Glomerular endothelial cell (primary cell): ENCODE results near the gene SDK1. TPM values are rescaled to one million over a fixed set of nuclear protein-coding genes. Genes with fewer than 3 reads are reported as not detected.

Source experiments
- DNase-seq: peaks from one replicate; pipeline ENCODE4 v3.0.0-alpha.2; 2011; ENCODE audit warnings: low read depth, low spot score; ENCODE audit errors: extremely low read depth
- total RNA-seq: library from RNA; depleted of rRNA; stranded (reverse); fragments of >200 nt; gene quantifications from 2 replicates; pipeline ENCODE4 v1.2.3, GENCODE V29; 2015

SDK1 gene
- total RNA-seq, 1 donor from 2014 or later, result 2.3 TPM

GRCh38 chr7:4268040-4268965, 967.3 kb downstream of the SDK1 start:
- no peak for DNase-seq

DNA sequence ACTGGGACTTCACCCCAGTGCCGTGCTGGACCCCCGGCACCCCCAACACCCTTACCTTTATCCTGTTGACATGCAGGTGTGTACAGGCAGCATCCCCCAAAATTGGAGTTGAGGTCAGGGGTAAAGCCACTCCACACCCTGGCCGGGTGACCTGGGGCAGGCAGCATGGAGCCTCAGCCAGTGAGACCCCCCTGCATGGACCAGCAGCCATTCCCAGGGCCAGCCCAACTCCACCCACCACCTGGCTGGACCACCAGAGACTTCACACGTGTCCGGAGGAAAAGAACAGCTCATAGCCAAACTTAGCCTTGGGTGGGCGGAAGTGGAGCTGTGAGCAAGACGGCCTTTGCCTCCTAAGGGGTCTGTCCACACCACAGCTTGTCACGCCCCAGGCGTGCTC, 968.0 kb downstream of the SDK1 start:
- DNase-seq, result no peak

DNA sequence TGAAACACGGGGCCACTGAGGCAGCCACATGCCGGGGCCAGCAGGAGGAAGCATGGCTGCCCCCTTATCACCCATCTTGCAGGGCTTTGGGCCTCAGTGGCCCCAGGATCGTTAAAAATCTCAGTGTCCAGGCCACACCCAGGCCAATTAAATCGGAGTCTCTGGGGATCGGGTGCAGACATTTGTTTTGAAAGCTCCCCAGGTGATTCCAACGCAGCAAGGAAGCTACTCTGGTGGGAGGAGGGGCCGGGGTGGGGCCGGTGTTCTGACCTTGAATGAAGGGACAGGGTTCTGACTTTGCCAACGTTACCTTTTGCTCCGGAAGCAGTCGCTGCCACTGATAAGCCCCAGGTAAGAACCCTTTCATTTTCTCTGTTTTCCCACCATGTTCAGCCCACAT, 968.7 kb downstream of the SDK1 start:
- no peak for DNase-seq

GRCh38 chr7:4270268-4270667, 969.2 kb downstream of the SDK1 start:
- no peak for DNase-seq

GRCh38 chr7:4270941-4271715, 970.1 kb downstream of the SDK1 start:
- no peak for DNase-seq

- no peak for DNase-seq
These were observed 970.6 kb downstream of the SDK1 start for GRCh38 chr7:4271716-4272015.

DNA sequence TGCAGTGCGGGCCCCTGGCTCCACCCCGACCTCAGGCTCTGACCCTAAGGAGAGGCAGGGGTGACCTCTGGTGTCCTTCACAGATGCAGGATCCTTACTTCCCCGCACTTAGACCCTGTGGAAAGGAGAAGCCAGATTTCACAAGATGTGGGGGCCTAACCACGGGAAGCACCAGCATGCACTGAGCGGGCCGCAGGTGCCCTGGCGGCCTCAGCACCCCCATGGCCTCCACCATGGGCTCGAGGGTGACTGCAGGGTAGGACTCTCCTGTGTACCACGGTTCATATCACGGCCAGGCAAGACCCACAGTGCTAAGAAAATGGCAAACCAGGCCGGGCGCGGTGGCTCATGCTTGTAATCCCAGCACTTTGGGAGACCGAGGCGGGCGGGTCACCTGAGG, 971.1 kb downstream of the SDK1 start:
- DNase-seq, result no peak

GRCh38 chr7:4273566-4274230, 972.6 kb downstream of the SDK1 start:
- DNase-seq, result no peak

DNA sequence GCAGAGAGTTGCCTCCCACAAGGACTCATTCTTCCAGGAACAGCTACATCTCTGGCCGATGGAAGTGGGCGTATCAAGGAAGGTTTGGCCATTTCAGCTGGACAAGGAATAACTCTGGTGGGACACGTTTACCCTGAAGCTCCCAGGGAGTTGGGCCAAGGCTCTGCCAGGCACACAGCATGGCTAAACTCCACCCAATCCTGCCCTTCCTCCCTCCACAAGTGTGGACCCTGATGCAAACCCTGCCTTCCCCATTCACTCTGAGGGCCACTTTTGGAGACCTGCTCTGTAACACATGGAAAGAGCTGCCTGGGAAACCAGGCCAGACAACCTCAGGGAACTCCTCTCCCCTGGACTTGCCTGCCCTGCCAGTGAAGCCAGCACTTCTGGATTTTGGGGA, 973.2 kb downstream of the SDK1 start:
- no peak for DNase-seq

DNA sequence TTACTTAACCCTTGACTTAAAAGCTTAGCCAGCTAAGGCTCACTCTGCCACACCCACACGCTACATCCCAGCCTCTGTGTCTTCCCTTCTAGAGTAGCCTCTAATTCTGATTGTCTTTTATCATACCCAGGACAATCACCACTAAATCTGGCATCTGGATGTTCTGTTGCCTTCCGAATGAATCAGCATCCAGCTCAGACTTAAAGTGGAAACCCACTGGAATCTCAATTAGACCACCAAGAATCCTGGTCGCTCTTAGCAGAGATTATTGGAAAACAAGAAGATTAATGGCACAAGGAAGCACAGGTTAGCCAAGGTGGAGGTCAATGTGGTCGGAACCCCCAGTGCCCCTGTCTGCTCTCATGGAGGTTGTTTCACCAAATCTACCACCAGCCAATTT, 976.9 kb downstream of the SDK1 start:
- DNase-seq, result no peak

DNA sequence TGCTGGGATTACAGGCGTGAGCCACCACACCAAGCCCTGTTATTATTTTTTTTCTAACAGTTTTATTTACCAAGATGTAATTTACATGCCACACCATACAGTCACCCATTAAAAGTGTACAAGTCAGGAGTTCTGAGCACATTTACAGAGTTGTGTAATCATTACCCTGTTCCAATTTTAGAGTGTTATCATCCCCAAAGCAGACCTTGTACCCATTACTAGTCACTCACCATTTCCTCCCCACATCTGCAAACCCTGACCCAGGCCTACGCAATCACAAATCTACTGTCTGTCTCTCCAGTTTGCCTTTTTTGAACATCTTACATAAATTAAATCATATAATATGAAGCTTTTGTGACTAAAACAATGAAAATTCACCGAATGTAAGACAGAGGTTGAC, 978.2 kb downstream of the SDK1 start:
- no peak for DNase-seq

DNA sequence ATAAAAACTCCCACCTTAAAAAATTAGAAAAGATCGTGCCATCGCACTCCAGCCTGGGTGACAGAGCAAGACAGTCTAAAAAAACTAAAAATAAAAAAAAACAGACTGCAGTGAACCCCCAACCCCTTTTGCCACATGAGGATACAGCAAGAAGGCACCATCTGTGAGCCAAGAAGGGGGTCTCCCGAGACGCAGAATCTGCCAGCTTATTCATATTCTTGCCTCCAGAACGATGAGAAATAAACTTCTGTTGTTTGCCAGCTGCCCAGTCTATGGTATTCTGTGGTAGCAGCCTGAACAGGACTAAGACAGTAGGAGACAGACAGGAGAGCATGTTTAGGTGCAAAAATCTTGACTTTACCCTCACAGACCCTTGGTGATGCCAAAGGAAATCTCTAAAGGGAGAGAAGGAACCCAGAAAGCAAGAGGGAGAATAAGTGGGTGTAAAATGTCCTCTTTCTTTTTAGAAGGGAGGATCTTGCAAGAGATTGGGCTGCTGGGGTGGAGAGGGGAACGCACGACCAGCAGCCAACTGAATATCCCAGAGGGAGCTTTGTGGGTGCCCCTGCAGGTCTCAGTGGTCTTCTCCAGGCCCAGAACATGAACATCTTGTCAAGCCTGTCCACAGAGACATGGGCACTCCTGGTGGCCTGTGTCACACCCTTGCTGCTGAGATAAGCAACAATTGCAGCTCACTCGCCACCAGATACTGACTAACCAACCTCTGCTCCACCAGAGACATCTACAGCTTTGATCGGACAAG, 980.4 kb downstream of the SDK1 start:
- no peak for DNase-seq

DNA sequence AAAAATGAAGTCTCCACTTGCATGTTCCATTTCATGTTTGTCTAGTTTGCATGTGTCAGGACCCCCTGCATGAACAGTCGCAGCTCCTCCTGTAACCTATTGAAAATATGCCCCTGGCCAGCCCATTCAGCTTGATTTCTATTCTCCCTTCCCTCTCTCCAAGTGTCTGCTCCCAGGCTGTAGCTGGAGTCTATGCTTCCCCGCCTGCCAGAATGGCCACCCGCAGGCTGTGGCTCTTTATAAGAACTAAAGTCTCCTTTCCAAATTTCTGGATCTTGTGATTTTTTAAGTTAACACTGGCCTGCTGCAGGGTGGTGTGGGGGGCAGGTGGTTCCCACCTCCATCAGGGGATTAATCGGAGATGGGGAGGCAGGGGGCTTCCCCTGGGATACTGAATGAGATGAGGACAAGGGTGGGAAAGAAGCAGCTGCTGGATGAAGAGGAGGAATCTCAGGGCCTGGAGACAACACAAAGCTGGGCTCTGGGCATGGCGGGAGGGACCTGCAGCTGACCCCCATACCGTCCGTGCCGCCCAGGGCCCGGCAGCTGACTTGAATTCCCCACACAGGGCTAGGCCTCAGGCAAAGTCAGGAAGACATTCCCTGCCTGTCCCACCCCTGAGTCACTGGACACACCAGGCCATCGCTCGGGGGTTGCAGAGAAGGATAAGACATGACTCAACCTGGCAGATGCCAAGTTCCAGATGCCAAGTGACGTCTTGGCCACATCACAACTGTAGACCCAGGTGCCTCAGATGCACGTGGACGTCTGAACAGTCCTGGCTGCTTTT, 981.6 kb downstream of the SDK1 start:
- no peak for DNase-seq

DNA sequence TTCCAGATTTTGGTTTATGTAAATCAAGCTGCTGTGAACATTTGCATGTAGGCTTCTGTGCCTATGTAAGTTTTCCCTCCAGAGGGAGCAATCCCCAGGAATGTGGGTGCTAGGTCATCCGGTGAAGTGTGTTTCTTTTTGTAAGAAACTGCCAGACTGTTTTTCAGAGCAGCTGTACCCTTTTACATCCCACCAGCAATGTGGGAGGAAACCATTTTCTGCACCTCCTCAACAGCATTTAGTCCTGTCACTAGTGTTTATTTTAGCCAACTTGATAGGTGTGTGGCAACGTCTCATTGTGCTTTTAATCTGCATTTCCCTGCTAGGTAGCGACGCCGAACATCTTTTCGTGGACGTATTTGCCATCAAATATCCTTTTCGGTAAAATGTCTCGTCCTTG, 985.3 kb downstream of the SDK1 start:
- DNase-seq, result no peak

DNA sequence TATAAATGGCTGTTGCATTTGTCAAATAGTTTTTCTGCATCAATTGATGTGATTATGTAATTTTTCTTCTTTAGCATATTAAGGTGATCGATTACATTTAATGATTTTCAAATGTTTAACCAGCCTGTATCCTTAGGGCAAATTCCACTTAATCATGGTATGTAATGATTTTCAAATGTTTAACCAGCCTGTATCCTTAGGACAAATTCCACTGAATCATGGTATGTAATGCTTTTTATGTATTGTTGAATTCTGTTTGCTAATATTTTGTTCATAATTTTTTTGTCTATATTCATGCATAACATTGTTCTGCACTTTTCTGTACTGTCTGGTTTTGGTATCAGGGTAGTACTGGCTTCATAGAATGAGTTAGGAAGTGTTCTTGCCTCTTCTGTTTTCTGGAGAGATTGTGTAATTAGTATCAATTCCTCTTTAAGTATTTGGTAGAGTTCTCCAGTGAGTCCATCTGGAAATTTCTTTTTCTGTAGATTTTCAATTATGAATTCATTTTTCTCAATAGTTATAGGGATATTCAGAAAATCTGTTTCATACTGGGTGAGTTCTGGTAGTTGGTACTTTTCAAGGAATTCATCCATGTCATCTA, 987.8 kb downstream of the SDK1 start:
- no peak for DNase-seq

- DNase-seq, result no peak
These were observed 996.3 kb downstream of the SDK1 start for GRCh38 chr7:4297165-4297917.

- DNase-seq, result no peak
These were observed 996.8 kb downstream of the SDK1 start for GRCh38 chr7:4297918-4298219.

GRCh38 chr7:4299431-4299830, 998.4 kb downstream of the SDK1 start:
- no peak for DNase-seq

- DNase-seq, result no peak
These were observed 1001.3 kb downstream of the SDK1 start for GRCh38 chr7:4302203-4302905.
